Subcutaneous adipose tissue (tissue), 4 donors: ENCODE results near the gene EFL1. TPM values are rescaled to one million over a fixed set of nuclear protein-coding genes. Genes with fewer than 3 reads are reported as not detected.

Experiments used
- total RNA-seq, 4 donors: library from RNA; depleted of rRNA; stranded (reverse); fragments of >200 nt; gene quantifications; one replicate each; pipeline ENCODE4 v1.1.0, GENCODE V29; 2016
- TF ChIP-seq, protein P1 (sequence below): fragments of 450-650 bp; IDR thresholded peaks from one replicate; pipeline ENCODE4 v1.5.1; 2016; ENCODE audit warnings: low read depth, mild to moderate bottlenecking, control low read depth, antibody characterized with exemption, moderate library complexity

Gene EFL1
- total RNA-seq, 4 donors from 2014 or later = 12.2 to 21.1 (median 16.6) TPM

DNA sequence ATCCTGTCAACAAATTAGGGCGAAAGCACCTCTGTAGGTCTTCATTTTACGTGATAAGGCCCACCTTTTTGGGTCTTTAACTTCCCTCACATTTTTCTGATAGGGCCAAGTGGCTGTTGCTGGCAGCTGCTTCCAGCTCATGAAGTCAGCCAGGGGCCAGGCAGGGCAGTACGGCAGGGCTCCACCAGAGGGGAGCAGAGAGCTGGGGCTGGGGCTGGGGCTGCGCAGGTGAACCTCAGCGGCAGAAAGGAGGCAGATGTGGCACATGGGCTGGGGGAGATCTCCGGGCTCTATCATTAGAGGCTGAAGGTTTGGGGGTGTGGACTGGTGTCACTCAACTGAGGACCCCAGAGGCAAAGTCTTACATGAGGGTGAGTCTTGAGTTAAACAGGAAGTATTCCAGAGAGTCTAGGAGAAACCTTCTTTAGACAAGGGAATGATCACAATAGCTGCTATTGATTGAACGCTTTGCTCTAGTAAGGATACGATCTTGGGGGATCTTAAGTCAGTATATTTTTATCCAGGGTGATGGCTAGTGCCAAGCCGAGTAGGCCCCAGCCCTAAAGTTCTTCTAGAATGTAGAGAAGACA, 153.9 kb downstream of the EFL1 start:
- TF ChIP-seq, protein P1, sequence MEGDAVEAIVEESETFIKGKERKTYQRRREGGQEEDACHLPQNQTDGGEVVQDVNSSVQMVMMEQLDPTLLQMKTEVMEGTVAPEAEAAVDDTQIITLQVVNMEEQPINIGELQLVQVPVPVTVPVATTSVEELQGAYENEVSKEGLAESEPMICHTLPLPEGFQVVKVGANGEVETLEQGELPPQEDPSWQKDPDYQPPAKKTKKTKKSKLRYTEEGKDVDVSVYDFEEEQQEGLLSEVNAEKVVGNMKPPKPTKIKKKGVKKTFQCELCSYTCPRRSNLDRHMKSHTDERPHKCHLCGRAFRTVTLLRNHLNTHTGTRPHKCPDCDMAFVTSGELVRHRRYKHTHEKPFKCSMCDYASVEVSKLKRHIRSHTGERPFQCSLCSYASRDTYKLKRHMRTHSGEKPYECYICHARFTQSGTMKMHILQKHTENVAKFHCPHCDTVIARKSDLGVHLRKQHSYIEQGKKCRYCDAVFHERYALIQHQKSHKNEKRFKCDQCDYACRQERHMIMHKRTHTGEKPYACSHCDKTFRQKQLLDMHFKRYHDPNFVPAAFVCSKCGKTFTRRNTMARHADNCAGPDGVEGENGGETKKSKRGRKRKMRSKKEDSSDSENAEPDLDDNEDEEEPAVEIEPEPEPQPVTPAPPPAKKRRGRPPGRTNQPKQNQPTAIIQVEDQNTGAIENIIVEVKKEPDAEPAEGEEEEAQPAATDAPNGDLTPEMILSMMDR = no peak

DNA sequence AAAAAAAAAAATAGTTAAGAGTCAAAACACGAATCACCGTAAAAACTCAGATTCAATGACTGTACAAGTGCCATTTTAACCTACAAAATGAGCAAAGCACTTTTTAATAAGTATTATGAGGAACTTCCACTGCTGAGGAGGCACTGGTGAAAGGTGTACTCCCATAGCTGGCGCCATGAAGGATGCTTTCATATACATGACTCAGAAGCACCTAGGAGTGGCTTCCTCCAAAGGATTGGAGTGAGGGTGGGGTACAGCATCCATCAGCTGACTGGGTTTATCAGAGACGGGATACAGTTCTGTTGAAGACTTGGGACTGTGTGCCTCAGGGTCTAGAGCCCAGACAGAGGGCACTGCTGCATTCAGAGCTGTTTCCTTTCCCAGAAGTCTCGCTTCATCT, 155.9 kb downstream of the EFL1 start:
- TF ChIP-seq, protein P1 = no peak

DNA sequence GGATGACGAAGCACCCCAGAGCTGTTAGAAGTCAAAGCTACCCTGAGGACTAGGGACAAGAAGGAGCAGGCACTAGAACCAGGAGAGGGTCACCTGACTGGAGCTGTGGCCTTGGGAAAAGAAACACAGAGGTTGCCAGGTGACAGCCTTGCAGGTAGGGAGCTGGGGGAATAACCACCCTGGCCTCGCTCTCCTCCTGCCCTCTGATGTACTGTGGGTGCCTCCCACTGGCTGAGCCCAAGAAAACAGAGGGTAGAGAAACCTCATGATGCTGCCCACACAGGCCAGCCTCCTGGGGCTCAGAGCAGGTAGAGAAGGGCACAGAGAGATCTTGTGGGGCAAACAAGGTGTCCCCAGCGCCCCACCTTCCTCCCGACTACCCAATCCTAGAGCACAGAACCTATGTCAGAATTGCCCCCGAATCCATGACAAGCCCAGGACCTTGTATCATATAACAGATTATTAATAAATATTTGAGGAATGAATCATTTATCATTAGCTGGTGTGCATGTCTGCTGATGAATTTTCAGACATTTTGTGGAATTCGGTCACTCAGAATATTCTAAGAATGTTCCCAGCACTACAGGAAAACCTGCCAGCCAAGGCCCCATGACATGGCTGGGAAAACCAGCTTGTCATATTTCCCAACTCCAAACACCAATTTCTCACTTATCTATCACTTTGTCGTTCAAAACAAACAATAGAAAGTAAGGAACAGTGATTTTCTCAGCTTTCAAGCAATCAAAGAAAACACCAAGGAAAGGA, 156.9 kb downstream of the EFL1 start:
- TF ChIP-seq, protein P1 = no peak

DNA sequence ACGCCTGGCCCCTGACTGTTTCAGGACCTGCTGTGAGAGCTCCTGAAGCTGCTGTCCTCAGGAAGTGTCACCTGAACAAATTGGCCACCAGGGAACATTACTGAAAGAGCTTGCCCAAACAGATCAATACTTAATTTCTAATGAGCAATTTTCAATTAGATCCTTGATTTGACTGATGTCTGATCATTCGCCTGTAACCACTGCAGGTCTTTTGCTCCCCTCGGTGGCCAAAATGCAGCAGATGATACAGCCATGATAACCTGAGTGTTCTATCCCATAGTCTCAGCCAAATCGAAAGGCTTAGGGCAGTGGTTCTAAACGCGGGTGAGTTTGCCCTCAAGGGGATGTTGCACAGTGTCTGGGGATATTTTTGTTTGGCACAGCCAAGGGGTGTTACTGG, 159.1 kb downstream of the EFL1 start:
- TF ChIP-seq, protein P1 = no peak

DNA sequence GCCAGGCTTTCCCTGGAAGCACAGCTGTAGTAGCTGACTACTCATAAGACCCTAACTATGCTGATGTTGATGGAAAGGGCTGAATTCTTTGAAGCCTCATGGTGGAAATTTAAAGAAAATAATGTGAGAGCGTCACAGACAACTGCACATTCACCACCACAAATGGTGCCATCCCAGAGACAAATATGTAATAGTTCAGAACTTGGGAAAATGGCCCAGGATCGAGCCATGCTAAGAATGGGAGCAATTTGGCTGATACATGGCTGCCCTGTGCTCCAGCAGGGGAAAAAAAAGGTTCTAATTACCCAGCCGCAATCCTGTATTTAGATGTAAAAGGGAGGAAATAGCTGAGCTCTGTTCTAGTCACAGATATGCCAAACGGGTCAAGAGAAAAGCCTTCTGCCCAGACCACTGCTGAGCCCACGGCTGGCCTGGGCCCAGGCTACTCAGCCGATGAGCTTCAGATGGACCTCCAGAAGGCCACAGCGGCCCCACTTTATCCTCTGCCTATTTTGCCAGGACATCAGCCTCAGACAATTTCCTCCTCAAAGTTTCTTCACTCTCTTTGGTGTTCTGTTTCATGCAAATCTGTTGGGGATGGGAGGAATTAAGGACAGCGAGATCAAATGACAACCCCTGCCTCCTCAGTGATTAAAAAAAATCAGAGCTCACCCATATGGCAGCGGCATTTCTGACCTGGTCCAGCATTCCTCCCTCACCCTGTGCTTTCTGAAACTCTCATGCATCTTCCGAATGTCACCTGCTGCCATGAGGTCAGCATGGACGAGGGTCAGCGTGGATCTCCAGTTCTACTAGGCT, 162.2 kb downstream of the EFL1 start:
- TF ChIP-seq, protein P1 = no peak

DNA sequence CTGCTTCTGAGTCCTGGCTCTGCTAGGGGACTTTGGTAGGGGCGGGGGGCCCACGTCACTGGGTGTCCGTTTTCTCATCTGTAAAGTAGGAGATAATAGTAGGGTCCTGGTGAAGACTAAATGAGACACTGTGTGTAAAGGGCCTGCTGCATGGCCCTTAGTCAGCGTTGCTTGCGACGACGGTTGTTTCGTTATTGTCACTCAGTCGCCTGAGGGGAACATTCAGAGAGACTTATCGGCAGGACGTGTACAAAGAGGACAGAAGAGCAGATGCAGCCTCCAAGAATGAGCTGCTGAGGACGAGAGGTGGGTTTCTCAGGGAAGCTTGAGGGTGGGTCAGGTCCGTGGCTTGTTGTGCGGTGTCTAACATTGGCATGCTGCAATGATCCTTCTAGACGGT, 163.9 kb downstream of the EFL1 start:
- TF ChIP-seq, protein P1 = no peak

DNA sequence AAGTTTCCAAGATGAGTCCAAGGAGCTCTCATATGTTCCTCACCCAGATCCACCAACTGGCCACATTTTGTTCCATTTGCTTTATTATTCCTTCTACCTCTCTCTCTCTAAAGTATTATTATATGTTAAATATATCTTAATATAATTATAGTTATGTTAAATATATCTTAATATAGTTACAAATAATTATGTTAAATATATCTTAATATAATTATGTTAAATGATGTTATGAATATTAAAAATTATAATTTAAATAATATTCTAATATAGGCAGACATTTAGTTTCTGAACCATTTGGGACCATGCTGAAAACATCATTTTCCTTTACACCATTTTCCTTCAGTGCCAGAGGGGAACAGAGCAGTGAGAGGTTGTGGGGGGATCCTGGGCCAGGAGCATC, 166.7 kb downstream of the EFL1 start:
- TF ChIP-seq, protein P1 = no peak
